HepG2 (cell line): ENCODE results near the gene TDRD9. TPM values are rescaled to one million over a fixed set of nuclear protein-coding genes. Genes with fewer than 3 reads are reported as not detected.
A peak's percentile ranks its signal among the peaks of the same experiment; 100 is the strongest.

Experiments
- EEA1 ChIP-seq: sonication (generic); formaldehyde crosslinking; IDR thresholded peaks from 2 replicates; pipeline ENCODE4 v1.5.1; 2020; ENCODE audit warnings: mild to moderate bottlenecking, missing genetic modification reagents, borderline replicate concordance
- FOXK1 ChIP-seq: sonication (generic); formaldehyde crosslinking; IDR thresholded peaks from 2 replicates; pipeline ENCODE4 v1.4.0; 2020; ENCODE audit warnings: low read depth, missing genetic modification reagents, borderline replicate concordance
- GTF2F1 ChIP-seq: fragments of 150-350 bp; IDR thresholded peaks from 2 replicates; pipeline ENCODE4 v1.6.1; 2014; ENCODE audit warnings: low read length
- HDAC2 ChIP-seq: sonication (generic); formaldehyde crosslinking; IDR thresholded peaks from 2 replicates; pipeline ENCODE4 v1.4.0; 2020; ENCODE audit warnings: missing genetic modification reagents
- HES4 ChIP-seq: sonication (generic); formaldehyde crosslinking; IDR thresholded peaks from 2 replicates; pipeline ENCODE4 v1.9.0; 2021; ENCODE audit warnings: mild to moderate bottlenecking, missing genetic modification reagents, borderline replicate concordance
- HHEX ChIP-seq: IDR thresholded peaks from 2 replicates; pipeline ENCODE4 v1.6.1; 2016; ENCODE audit warnings: control low read depth
- NAIF1 ChIP-seq: sonication (generic); formaldehyde crosslinking; IDR thresholded peaks from 2 replicates; pipeline ENCODE4 v1.5.0; 2020; ENCODE audit warnings: mild to moderate bottlenecking, missing genetic modification reagents, borderline replicate concordance
- RAD21 ChIP-seq: fragments of 450-650 bp; formaldehyde crosslinking; IDR thresholded peaks from 2 replicates; pipeline ENCODE4 v1.5.0; 2020; ENCODE audit warnings: mild to moderate bottlenecking
- RCOR2 ChIP-seq: IDR thresholded peaks from 2 replicates; pipeline ENCODE4 v1.6.1; 2016; ENCODE audit warnings: missing biosample characterization, missing genetic modification reagents
- SAFB2 ChIP-seq: sonication (generic); formaldehyde crosslinking; IDR thresholded peaks from 2 replicates; pipeline ENCODE4 v1.5.1; 2020; ENCODE audit warnings: missing genetic modification reagents, low read depth, mild to moderate bottlenecking, borderline replicate concordance
- SIX1 ChIP-seq: sonication (generic); formaldehyde crosslinking; IDR thresholded peaks from 2 replicates; pipeline ENCODE4 v1.4.0; 2020; ENCODE audit warnings: missing genetic modification reagents, borderline replicate concordance
- SUZ12 ChIP-seq: fragments of 150-350 bp; IDR thresholded peaks from 2 replicates; pipeline ENCODE4 v1.6.1; 2014; ENCODE audit warnings: low read depth, low read length
- TBX2 ChIP-seq: sonication (generic); formaldehyde crosslinking; IDR thresholded peaks from 2 replicates; pipeline ENCODE4 v1.5.0; 2020; ENCODE audit warnings: missing genetic modification reagents, mild to moderate bottlenecking, borderline replicate concordance
- ZFP36 ChIP-seq: fragments of 150-350 bp; IDR thresholded peaks from 2 replicates; pipeline ENCODE4 v1.6.1; 2018; ENCODE audit warnings: borderline replicate concordance, low read length, low read depth; ENCODE audit not compliant: partially characterized antibody
- ZFP62 ChIP-seq: sonication (generic); formaldehyde crosslinking; IDR thresholded peaks from 2 replicates; pipeline ENCODE4 v1.4.0; 2020; ENCODE audit warnings: missing genetic modification reagents
- ZNF562 ChIP-seq: sonication (generic); formaldehyde crosslinking; IDR thresholded peaks from 2 replicates; pipeline ENCODE4 v1.8.0; 2022; ENCODE audit warnings: missing genetic modification reagents, borderline replicate concordance
- ZNF737 ChIP-seq: sonication (generic); formaldehyde crosslinking; IDR thresholded peaks from 2 replicates; pipeline ENCODE4 v1.5.0; 2020; ENCODE audit warnings: missing genetic modification reagents, mild to moderate bottlenecking, borderline replicate concordance
- ZZZ3 ChIP-seq: sonication (generic); formaldehyde crosslinking; IDR thresholded peaks from 2 replicates; pipeline ENCODE4 v1.4.0; 2020; ENCODE audit warnings: missing genetic modification reagents, mild to moderate bottlenecking, borderline replicate concordance
- polyA plus RNA-seq, 8 experiments: library from polyadenylated mRNA; depleted of rRNA in 3 of 8; stranded (reverse) in 7 of 8; unstranded in 1 of 8; fragments of >200 nt; fragmentation: Illumina TruSeq in 4 of 8; extraction: Trizol in 4 of 8; gene quantifications; 2 replicates each; pipeline versions ENCODE4 v1.2.1 to v1.2.3, GENCODE V29; 2011 to 2016; ENCODE audit warnings: low read depth in 4 of 8, missing spikeins in 1 of 8, mixed read lengths in 1 of 8; ENCODE audit not compliant: insufficient read depth in 1 of 8
- total RNA-seq, 5 experiments: library from RNA; depleted of rRNA; stranded (reverse); fragments of >200 nt; fragmentation: Illumina TruSeq; extraction: Trizol; gene quantifications; 2 replicates each; pipeline ENCODE4 v1.2.3, GENCODE V29; 2016; ENCODE audit warnings: low read depth in 1 of 5
- TF ChIP-seq, protein P1 (sequence below): sonication (generic); formaldehyde crosslinking; IDR thresholded peaks from 2 replicates; pipeline ENCODE4 v1.4.0; 2020; ENCODE audit warnings: mild to moderate bottlenecking, missing genetic modification reagents

The TDRD9 gene
- total and polyA plus RNA-seq, 2 of the 13 experiments (the other 11 are each of a cell fraction or from before 2014, with no cell fraction given) = not detected

DNA sequence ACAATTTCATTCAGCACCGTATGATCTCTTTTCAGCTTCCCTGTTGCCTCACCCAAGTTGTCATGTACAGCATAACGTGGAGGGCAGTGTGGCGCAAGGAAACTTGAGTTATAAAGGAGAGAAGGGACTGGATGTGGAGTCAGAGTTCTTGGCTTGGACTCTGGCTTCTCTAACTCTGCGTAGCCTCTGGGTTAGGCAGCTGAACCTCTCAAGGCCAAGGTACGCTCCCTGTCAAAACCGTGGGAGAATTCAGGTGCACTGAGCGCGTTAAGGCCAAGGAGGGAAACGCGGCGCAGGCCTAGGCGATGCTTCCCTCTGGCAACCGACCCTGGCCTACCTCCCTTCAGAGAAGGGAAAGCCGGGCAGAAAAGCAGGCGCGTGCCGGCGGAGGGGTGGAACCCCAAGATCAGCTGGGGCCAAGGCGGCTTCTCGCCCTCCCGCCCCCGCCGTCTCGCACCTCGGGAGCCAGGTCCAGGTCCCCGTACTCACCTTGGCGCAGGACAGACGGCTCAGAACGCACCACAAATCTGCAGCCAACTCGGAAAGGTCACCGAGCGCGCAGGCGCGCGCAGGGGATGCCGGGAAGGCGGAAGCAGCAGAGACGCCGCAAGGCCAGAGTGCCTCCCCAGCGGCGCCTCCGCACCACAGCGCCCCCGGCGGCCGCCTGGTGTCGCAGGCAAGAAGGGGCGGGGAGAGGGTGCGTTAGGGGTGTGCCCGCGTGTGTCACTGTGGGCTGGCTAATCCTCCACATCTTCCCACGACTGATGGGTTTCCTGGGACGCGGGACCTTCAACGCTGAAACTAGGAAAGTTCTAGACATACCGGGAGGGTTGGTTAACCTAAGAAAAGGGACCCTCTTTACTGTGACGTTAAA lies 7.0 kb upstream of the TDRD9 start (continued):
- TF ChIP-seq SIX1 (CRISPR knock-in tag) = no peak
- peak; percentile 86; the same call in 1 of the 2 replicates for TF ChIP-seq TBX2 (CRISPR knock-in tag)
- TF ChIP-seq FOXK1 (CRISPR knock-in tag) = peak; percentile 89; the same call in 1 of the 2 replicates
- peak; percentile 33; the same call in 1 of the 2 replicates for TF ChIP-seq ZZZ3 (CRISPR knock-in tag)
- peak; percentile 80; the same call in 1 of the 2 replicates for TF ChIP-seq ZFP62 (CRISPR knock-in tag)
- peak; percentile 51; the same call in 1 of the 2 replicates for TF ChIP-seq HES4 (CRISPR knock-in tag)
- peak; percentile 72 for TF ChIP-seq HDAC2 (CRISPR knock-in tag)
- TF ChIP-seq RAD21 (CRISPR knock-in tag) = peak; percentile 78
- TF ChIP-seq RCOR2 (CRISPR knock-in tag) = 0 out of 2 replicates have a peak, but pooled peaks have one; percentile 31
- TF ChIP-seq ZNF737 (CRISPR knock-in tag) = 0 out of 2 replicates have a peak, but pooled peaks have one; percentile 38
- peak; percentile 54; the same call in 1 of the 2 replicates for TF ChIP-seq SUZ12
- no peak for TF ChIP-seq HHEX
- no peak for TF ChIP-seq EEA1 (CRISPR knock-in tag)
- TF ChIP-seq GTF2F1 = no peak; the same call in 1 of the 2 replicates
- no peak for TF ChIP-seq ZFP36
- TF ChIP-seq, protein P1, sequence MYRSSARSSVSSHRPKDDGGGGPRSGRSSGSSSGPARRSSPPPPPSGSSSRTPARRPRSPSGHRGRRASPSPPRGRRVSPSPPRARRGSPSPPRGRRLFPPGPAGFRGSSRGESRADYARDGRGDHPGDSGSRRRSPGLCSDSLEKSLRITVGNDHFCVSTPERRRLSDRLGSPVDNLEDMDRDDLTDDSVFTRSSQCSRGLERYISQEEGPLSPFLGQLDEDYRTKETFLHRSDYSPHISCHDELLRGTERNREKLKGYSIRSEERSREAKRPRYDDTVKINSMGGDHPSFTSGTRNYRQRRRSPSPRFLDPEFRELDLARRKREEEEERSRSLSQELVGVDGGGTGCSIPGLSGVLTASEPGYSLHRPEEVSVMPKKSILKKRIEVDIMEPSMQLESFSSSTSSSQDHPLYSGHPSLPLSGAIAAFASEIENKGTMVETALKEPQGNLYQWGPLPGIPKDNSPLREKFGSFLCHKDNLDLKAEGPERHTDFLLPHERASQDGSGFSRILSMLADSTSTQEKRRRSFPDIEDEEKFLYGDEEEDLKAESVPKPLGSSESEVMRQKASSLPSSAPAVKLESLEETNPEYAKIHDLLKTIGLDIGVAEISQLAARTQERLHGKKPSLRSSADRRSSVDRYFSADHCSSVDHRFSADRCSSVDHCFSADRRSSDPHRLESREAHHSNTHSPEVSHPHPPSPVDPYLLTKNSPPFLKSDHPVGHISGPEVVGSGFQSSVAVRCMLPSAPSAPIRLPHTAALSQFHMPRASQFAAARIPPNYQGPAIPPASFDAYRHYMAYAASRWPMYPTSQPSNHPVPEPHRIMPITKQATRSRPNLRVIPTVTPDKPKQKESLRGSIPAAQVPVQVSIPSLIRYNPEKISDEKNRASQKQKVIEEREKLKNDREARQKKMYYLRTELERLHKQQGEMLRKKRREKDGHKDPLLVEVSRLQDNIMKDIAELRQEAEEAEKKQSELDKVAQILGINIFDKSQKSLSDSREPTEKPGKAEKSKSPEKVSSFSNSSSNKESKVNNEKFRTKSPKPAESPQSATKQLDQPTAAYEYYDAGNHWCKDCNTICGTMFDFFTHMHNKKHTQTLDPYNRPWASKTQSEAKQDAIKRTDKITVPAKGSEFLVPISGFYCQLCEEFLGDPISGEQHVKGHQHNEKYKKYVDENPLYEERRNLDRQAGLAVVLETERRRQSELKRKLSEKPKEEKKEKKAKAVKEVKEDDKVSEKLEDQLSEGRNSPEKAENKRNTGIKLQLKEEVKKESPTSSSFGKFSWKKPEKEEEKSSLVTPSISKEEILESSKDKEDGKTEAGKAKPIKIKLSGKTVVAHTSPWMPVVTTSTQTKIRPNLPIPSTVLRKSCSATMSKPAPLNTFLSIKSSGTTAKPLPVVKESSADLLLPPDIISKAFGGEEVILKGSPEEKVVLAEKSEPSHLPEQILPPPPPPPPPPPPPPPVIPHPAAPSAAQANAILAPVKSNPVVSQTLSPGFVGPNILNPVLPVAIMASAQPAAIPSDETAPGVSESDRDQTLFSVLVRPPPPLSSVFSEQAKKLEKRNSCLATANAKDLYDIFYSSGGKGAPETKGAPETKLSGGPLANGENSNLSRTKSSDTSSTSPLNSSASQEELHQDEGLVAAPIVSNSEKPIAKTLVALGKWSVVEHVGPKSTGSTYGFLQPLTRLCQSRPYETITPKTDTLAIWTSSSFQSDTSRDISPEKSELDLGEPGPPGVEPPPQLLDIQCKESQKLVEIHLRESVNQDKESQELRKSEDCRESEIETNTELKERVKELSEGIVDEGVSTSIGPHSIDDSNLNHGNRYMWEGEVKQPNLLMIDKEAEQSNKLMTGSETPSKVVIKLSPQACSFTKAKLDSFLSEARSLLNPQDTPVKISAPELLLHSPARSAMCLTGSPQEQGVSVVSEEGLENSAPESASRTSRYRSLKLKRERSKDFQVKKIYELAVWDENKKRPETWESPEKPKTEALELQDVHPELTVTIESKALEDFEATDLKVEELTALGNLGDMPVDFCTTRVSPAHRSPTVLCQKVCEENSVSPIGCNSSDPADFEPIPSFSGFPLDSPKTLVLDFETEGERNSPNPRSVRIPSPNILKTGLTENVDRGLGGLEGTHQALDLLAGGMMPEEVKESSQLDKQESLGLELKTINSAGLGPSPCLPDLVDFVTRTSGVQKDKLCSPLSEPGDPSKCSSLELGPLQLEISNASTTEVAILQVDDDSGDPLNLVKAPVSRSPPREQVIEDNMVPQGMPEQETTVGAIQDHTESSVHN (CRISPR knock-in tag) = no peak; the same call in 1 of the 2 replicates
- 0 out of 2 replicates have a peak, but pooled peaks have one; percentile 45 for TF ChIP-seq NAIF1
- TF ChIP-seq SAFB2 (CRISPR knock-in tag) = peak; percentile 37
- TF ChIP-seq ZNF562 (CRISPR knock-in tag) = no peak
